HepG2 (cell line): ENCODE data around the gene PIGO. TPM values are rescaled to one million over a fixed set of nuclear protein-coding genes. Genes with fewer than 3 reads are reported as not detected.

Experiments used
- AKAP8 ChIP-seq: sonication (generic); formaldehyde crosslinking; IDR thresholded peaks from 2 replicates; pipeline ENCODE4 v1.5.1; 2020; ENCODE audit warnings: mild to moderate bottlenecking, missing genetic modification reagents
- CBX1 ChIP-seq: IDR thresholded peaks from one replicate; pipeline ENCODE4 v1.6.1; 2016; ENCODE audit warnings: antibody characterized with exemption, low read depth
- GPN1 ChIP-seq: sonication (generic); formaldehyde crosslinking; IDR thresholded peaks from 2 replicates; pipeline ENCODE4 v1.5.1; 2020; ENCODE audit warnings: missing genetic modification reagents, borderline replicate concordance
- HHEX ChIP-seq: IDR thresholded peaks from 2 replicates; pipeline ENCODE4 v1.6.1; 2016; ENCODE audit warnings: control low read depth
- NFKBIZ ChIP-seq: IDR thresholded peaks from 2 replicates; pipeline ENCODE4 v1.6.1; 2018; ENCODE audit warnings: missing genetic modification reagents, missing compliant biosample characterization
- NKX3-1 ChIP-seq: sonication (generic); formaldehyde crosslinking; IDR thresholded peaks from 2 replicates; pipeline ENCODE4 v1.5.0; 2020; ENCODE audit warnings: missing genetic modification reagents
- PBX3 ChIP-seq: sonication (generic); formaldehyde crosslinking; IDR thresholded peaks from 2 replicates; pipeline ENCODE4 v1.8.1; 2023; ENCODE audit warnings: missing genetic modification reagents, inconsistent platforms, borderline replicate concordance
- PHF5A ChIP-seq: IDR thresholded peaks from one replicate; pipeline ENCODE4 v1.6.1; 2018; ENCODE audit warnings: low read depth, missing genetic modification reagents; ENCODE audit not compliant: unreplicated experiment
- POLR2G ChIP-seq: fragments of 200-400 bp; formaldehyde crosslinking; IDR thresholded peaks from 2 replicates; pipeline ENCODE4 v1.6.1; 2018; ENCODE audit warnings: mild to moderate bottlenecking, low read depth, low read length, moderate library complexity
- PRDM4 ChIP-seq: sonication (generic); formaldehyde crosslinking; IDR thresholded peaks from 2 replicates; pipeline ENCODE4 v1.9.0; 2021; ENCODE audit warnings: missing genetic modification reagents, borderline replicate concordance
- SOX6 ChIP-seq, 2 experiments: fragments of 450-650 bp in 1 of 2; sonication (generic) in 1 of 2; formaldehyde crosslinking in 1 of 2; IDR thresholded peaks; 2 replicates each; pipeline versions ENCODE4 v1.4.0 to v1.6.1; 2017 to 2020; ENCODE audit warnings: antibody characterized with exemption in 1 of 2, mild to moderate bottlenecking in 1 of 2, missing genetic modification reagents in 1 of 2
- TRIM24 ChIP-seq: sonication (generic); formaldehyde crosslinking; IDR thresholded peaks from 2 replicates; pipeline ENCODE4 v1.8.0; 2022; ENCODE audit warnings: mild to moderate bottlenecking, missing genetic modification reagents
- ZBTB10 ChIP-seq: sonication (generic); formaldehyde crosslinking; IDR thresholded peaks from 2 replicates; pipeline ENCODE4 v1.4.0; 2020; ENCODE audit warnings: missing genetic modification reagents, borderline replicate concordance
- ZBTB21 ChIP-seq: sonication (generic); formaldehyde crosslinking; IDR thresholded peaks from 2 replicates; pipeline ENCODE4 v1.4.0; 2020; ENCODE audit warnings: missing genetic modification reagents
- ZBTB34 ChIP-seq: sonication (generic); formaldehyde crosslinking; IDR thresholded peaks from 2 replicates; pipeline ENCODE4 v1.8.0; 2022; ENCODE audit warnings: mild to moderate bottlenecking, missing genetic modification reagents
- ZEB1 ChIP-seq: IDR thresholded peaks from 2 replicates; pipeline ENCODE4 v1.6.1; 2012; ENCODE audit warnings: mild to moderate bottlenecking, low read depth, inconsistent platforms; ENCODE audit not compliant: insufficient replicate concordance
- ZNF343 ChIP-seq: sonication (generic); formaldehyde crosslinking; IDR thresholded peaks from 2 replicates; pipeline ENCODE4 v1.4.0; 2020; ENCODE audit warnings: mild to moderate bottlenecking, missing genetic modification reagents
- ZNF607 ChIP-seq: sonication (generic); formaldehyde crosslinking; IDR thresholded peaks from 2 replicates; pipeline ENCODE4 v1.5.1; 2020; ENCODE audit warnings: missing genetic modification reagents, mild to moderate bottlenecking, borderline replicate concordance
- ZNF660 ChIP-seq: sonication (generic); formaldehyde crosslinking; IDR thresholded peaks from 2 replicates; pipeline ENCODE4 v1.5.1; 2020; ENCODE audit warnings: mild to moderate bottlenecking, low read depth, missing genetic modification reagents, borderline replicate concordance
- ZNF703 ChIP-seq: sonication (generic); formaldehyde crosslinking; IDR thresholded peaks from 2 replicates; pipeline ENCODE4 v1.5.1; 2020; ENCODE audit warnings: missing genetic modification reagents, mild to moderate bottlenecking, moderate library complexity, borderline replicate concordance
- ZNF761 ChIP-seq: sonication (generic); formaldehyde crosslinking; conservative IDR thresholded peaks from 2 replicates; pipeline ENCODE4 v1.4.0; 2020; ENCODE audit warnings: mild to moderate bottlenecking, missing genetic modification reagents
- ZNF792 ChIP-seq: IDR thresholded peaks from 2 replicates; pipeline ENCODE4 v1.6.1; 2016
- ZSCAN30 ChIP-seq: sonication (generic); formaldehyde crosslinking; IDR thresholded peaks from 2 replicates; pipeline ENCODE4 v1.5.0; 2020; ENCODE audit warnings: mild to moderate bottlenecking, missing genetic modification reagents
- polyA plus RNA-seq, 8 experiments: library from polyadenylated mRNA; depleted of rRNA in 3 of 8; stranded (reverse) in 7 of 8; unstranded in 1 of 8; fragments of >200 nt; fragmentation: Illumina TruSeq in 4 of 8; extraction: Trizol in 4 of 8; gene quantifications; 2 replicates each; pipeline versions ENCODE4 v1.2.1 to v1.2.3, GENCODE V29; 2011 to 2016; ENCODE audit warnings: low read depth in 4 of 8, missing spikeins in 1 of 8, mixed read lengths in 1 of 8; ENCODE audit not compliant: insufficient read depth in 1 of 8
- total RNA-seq, 5 experiments: library from RNA; depleted of rRNA; stranded (reverse); fragments of >200 nt; fragmentation: Illumina TruSeq; extraction: Trizol; gene quantifications; 2 replicates each; pipeline ENCODE4 v1.2.3, GENCODE V29; 2016; ENCODE audit warnings: low read depth in 1 of 5

The PIGO gene
- total and polyA plus RNA-seq, 2 of the 13 experiments (the other 11 are each of a cell fraction or from before 2014, with no cell fraction given), result 20.5 to 26.2 TPM

DNA sequence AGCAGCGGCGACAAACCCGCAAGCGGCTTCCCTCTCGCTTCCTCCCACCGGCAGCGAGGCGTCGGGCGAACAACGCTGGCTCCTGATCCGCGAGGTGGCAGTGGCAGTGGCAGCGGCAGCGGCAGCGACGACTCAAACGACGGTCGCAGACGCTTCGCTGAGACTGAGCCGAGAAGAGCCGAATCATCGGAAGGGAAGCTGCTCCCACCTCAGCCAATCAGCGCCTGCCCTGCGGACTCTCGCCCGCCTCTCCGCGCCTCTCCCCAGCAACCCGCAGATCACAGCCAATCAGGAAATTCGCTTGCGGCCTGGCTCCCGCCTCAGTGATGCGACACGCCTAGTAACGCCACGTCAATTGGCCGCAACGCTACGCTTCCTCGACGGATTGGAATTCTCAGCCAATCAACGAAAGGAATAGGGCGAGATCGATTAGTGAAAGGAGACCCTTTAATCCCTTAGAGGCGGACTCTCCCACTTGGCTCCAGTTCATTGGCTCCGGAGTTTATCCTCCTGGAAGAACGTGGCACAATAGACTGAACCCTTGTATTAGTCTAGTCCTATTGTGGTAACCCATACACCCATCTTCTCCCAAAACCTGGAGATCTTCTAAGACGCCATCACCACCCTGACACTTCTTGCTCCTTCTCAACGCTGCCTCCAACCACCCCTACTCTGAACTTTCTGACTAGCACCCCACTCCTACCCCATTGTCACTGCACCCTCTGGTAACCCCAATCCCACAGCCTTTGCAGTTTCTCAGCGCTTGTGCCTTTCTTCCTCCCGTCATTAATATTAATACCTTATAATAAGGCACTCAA, 23.7 kb downstream of the PIGO start, which contains the start of gene VCP (continued):
- no peak for TF ChIP-seq ZSCAN30
- TF ChIP-seq PHF5A (CRISPR knock-in tag), result no peak
- no peak for TF ChIP-seq ZNF660 (CRISPR knock-in tag)
- no peak for TF ChIP-seq GPN1
- no peak for TF ChIP-seq PRDM4 (CRISPR knock-in tag)
- TF ChIP-seq ZBTB10, result no peak
- TF ChIP-seq ZBTB21 (CRISPR knock-in tag), result no peak
- TF ChIP-seq CBX1, result no peak
- TF ChIP-seq ZNF703, result no peak
- TF ChIP-seq TRIM24 (CRISPR knock-in tag), result no peak
- no peak for TF ChIP-seq SOX6 (IDR thresholded peaks at IDR 0.05)
- peak; percentile 46; the same call in 1 of the 2 replicates for TF ChIP-seq SOX6 (CRISPR knock-in tag; IDR thresholded peaks at IDR 0.05)
- TF ChIP-seq ZBTB34 (CRISPR knock-in tag), result no peak; the same call in 1 of the 2 replicates
- TF ChIP-seq HHEX, result no peak
- TF ChIP-seq AKAP8, result 0 out of 2 replicates have a peak, but pooled peaks have one; percentile 27
- TF ChIP-seq ZEB1, result no peak
- no peak for TF ChIP-seq ZNF792 (CRISPR knock-in tag)
- no peak for TF ChIP-seq ZNF607
- TF ChIP-seq NFKBIZ (CRISPR knock-in tag), result no peak
- no peak for TF ChIP-seq ZNF761 (CRISPR knock-in tag)
- peak; percentile 93 for TF ChIP-seq POLR2G
- TF ChIP-seq ZNF343 (CRISPR knock-in tag), result no peak
- TF ChIP-seq NKX3-1 (CRISPR knock-in tag), result no peak
- TF ChIP-seq PBX3, result no peak
